Measurements from ENCODE around the gene ACOT6.

GRCh38 chr14:73616831-73617230 lies 4.5 kb downstream of the ACOT6 start:
- TF ChIP-seq CTCF (IDR thresholded peaks at IDR 0.05) = no peak
- TF ChIP-seq POLR2A (IDR thresholded peaks at IDR 0.05; ENCODE audit: low read depth) = no peak
